Measurements from ENCODE around the gene RNF144A.
"Not testable (repeated sequence)": the region's sequence is repeated elsewhere in the genome, so short reads cannot be mapped to it uniquely, and the experiment has no call there.

Gene RNF144A

GRCh38 chr2:6986301-6986911 lies 69.2 kb downstream of the RNF144A start:
- no peak overlapping the region for H3K9ac ChIP-seq (ENCODE audit: low read depth, low read length)
- H3K9me3 ChIP-seq (ENCODE audit: control insufficient read depth, insufficient read depth, low read length): peaks cover 6% of the 10 kb centered on the region
- no peaks in the 10 kb centered on the region for H3K36me3 ChIP-seq (ENCODE audit: control insufficient read depth, insufficient read depth, low read length)
- no peak overlapping the region for H3K4me3 ChIP-seq (ENCODE audit: low read depth, low read length)
- no peaks in the 10 kb centered on the region for H3K27me3 ChIP-seq (ENCODE audit: control insufficient read depth, insufficient read depth, low read length)
- H3K4me1 ChIP-seq (ENCODE audit: control insufficient read depth, insufficient read depth, low read length): no peaks in the 10 kb centered on the region

DNA sequence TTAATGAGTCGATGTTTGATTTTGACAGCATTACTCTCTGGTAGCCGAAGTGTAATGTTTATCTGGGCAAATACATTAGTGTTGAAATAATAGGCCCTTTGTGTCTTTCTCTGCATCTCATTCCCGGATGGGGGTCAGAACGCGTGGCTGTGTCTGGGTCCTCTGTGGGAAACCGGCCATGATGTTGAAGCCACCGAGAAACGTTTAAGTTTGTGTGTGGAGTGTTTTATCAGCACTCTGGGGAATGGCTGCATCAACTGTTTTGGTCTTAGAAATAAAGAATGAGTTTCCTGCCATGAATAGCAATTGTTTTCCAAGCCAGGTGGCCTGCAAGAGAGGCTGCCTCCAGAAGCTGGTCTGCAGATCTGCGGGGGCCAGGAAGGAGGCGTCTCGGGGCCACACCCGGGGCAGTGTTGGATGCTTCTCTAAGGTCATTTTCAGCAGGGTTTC lies 69.7 kb downstream of the RNF144A start:
- no peaks in the 10 kb centered on the region for H3K36me3 ChIP-seq (ENCODE audit: control insufficient read depth, insufficient read depth, low read length)

GRCh38 chr2:6990871-6991270 lies 73.7 kb downstream of the RNF144A start:
- peaks cover 6% of the 10 kb centered on the region for H3K9me3 ChIP-seq (ENCODE audit: control insufficient read depth, insufficient read depth, low read length)
- H3K27me3 ChIP-seq (ENCODE audit: control insufficient read depth, insufficient read depth, low read length): no peaks in the 10 kb centered on the region
- no peaks in the 10 kb centered on the region for H3K4me1 ChIP-seq (ENCODE audit: control insufficient read depth, insufficient read depth, low read length)
- no peaks in the 10 kb centered on the region for H3K36me3 ChIP-seq (ENCODE audit: control insufficient read depth, insufficient read depth, low read length)
- no peak overlapping the region for H3K9ac ChIP-seq (ENCODE audit: low read depth, low read length)
- no peak overlapping the region for H3K4me3 ChIP-seq (ENCODE audit: low read depth, low read length)

More for the DNA sequence above, 69.7 kb downstream of the RNF144A start:
- no peaks in the 10 kb centered on the region for H3K27me3 ChIP-seq (ENCODE audit: control insufficient read depth, insufficient read depth, low read length)
- H3K9ac ChIP-seq (ENCODE audit: low read depth, low read length): no peak overlapping the region
- H3K9me3 ChIP-seq (ENCODE audit: control insufficient read depth, insufficient read depth, low read length): peaks cover 6% of the 10 kb centered on the region
- no peaks in the 10 kb centered on the region for H3K4me1 ChIP-seq (ENCODE audit: control insufficient read depth, insufficient read depth, low read length)
- no peak overlapping the region for H3K4me3 ChIP-seq (ENCODE audit: low read depth, low read length)

- no peaks in the 10 kb centered on the region for H3K4me1 ChIP-seq (ENCODE audit: control insufficient read depth, insufficient read depth, low read length)
- H3K36me3 ChIP-seq (ENCODE audit: control insufficient read depth, insufficient read depth, low read length): no peaks in the 10 kb centered on the region
- H3K9me3 ChIP-seq (ENCODE audit: control insufficient read depth, insufficient read depth, low read length): peaks cover 6% of the 10 kb centered on the region
- H3K4me3 ChIP-seq (ENCODE audit: low read depth, low read length): no peak overlapping the region
- H3K27me3 ChIP-seq (ENCODE audit: control insufficient read depth, insufficient read depth, low read length): no peaks in the 10 kb centered on the region
- H3K9ac ChIP-seq (ENCODE audit: low read depth, low read length): no peak overlapping the region
These were observed 75.6 kb downstream of the RNF144A start for GRCh38 chr2:6992794-6993228.

GRCh38 chr2:6993229-6993640 lies 76.0 kb downstream of the RNF144A start:
- H3K9ac ChIP-seq (ENCODE audit: low read depth, low read length): no peak overlapping the region
- H3K36me3 ChIP-seq (ENCODE audit: control insufficient read depth, insufficient read depth, low read length): no peaks in the 10 kb centered on the region
- no peak overlapping the region for H3K4me3 ChIP-seq (ENCODE audit: low read depth, low read length)
- no peaks in the 10 kb centered on the region for H3K4me1 ChIP-seq (ENCODE audit: control insufficient read depth, insufficient read depth, low read length)
- H3K27me3 ChIP-seq (ENCODE audit: control insufficient read depth, insufficient read depth, low read length): no peaks in the 10 kb centered on the region
- peaks cover 6% of the 10 kb centered on the region for H3K9me3 ChIP-seq (ENCODE audit: control insufficient read depth, insufficient read depth, low read length)

DNA sequence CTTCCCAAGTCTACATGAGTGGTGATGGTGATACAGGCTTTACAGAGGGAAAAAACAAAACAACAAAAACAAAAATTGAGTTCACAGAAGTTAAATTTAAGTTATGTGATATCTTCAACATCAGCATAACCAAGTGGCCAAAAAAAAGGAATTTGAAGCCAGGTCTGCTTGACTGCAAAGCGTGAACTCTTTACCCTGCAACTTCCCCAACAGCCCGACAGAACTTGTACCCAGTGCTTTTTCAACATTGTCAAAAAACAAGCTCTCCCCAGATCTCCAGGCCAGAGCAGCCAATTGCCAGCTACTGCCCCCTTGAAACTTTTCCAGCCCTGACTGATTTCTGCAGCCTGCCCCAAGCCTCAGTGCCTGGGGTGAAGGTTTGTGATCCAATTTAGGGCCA lies 76.7 kb downstream of the RNF144A start:
- no peaks in the 10 kb centered on the region for H3K36me3 ChIP-seq (ENCODE audit: control insufficient read depth, insufficient read depth, low read length)
- H3K4me3 ChIP-seq (ENCODE audit: low read depth, low read length): no peak overlapping the region
- no peak overlapping the region for H3K9ac ChIP-seq (ENCODE audit: low read depth, low read length)
- H3K4me1 ChIP-seq (ENCODE audit: control insufficient read depth, insufficient read depth, low read length): no peaks in the 10 kb centered on the region
- H3K27me3 ChIP-seq (ENCODE audit: control insufficient read depth, insufficient read depth, low read length): no peaks in the 10 kb centered on the region
- H3K9me3 ChIP-seq (ENCODE audit: control insufficient read depth, insufficient read depth, low read length): peaks cover 6% of the 10 kb centered on the region

- no peak overlapping the region for H3K4me3 ChIP-seq (ENCODE audit: low read depth, low read length)
- H3K9me3 ChIP-seq (ENCODE audit: control insufficient read depth, insufficient read depth, low read length): peaks cover 6% of the 10 kb centered on the region
- no peaks in the 10 kb centered on the region for H3K4me1 ChIP-seq (ENCODE audit: control insufficient read depth, insufficient read depth, low read length)
These were observed 77.4 kb downstream of the RNF144A start for GRCh38 chr2:6994536-6995128.

DNA sequence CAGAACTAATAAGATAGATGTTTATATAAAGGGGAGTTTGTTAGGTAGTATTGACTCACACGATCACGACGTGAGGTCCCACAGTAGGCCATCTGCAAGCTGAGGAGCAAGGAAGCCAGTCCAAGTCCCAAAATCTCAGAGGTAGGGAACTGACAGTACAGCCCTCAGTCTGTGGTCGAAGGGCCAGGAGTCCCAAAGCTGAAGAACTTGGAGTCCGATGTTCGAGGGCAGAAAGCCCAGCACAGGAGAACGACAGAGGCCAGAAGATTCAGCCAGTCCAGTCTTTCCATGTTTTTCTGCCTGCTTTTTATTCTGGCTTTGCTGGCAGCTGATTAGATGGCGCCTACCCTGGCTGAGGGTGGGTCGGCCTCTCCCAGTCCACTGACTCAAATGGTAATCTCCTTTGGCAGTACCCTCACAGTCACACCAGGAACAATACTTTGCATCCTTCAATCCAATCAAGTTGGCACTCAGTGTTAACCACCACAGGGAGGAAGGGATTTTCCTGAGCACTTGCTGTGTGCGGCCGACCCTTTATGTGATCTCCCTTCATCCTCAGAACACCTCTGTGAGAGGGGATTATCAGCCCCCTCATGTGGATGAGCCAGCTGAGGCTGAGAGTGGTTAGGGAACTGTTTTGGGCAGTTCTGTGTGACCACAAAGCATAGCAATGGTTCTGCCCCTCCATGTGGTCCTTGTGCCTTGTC lies 78.3 kb downstream of the RNF144A start:
- H3K36me3 ChIP-seq (ENCODE audit: control insufficient read depth, insufficient read depth, low read length): no peaks in the 10 kb centered on the region
- no peaks in the 10 kb centered on the region for H3K27me3 ChIP-seq (ENCODE audit: control insufficient read depth, insufficient read depth, low read length)
- no peaks in the 10 kb centered on the region for H3K4me1 ChIP-seq (ENCODE audit: control insufficient read depth, insufficient read depth, low read length)
- no peak overlapping the region for H3K4me3 ChIP-seq (ENCODE audit: low read depth, low read length)
- H3K9me3 ChIP-seq (ENCODE audit: control insufficient read depth, insufficient read depth, low read length): peaks cover 6% of the 10 kb centered on the region
- H3K9ac ChIP-seq (ENCODE audit: low read depth, low read length): no peak overlapping the region

More at GRCh38 chr2:6994536-6995128, 77.4 kb downstream of the RNF144A start:
- Histone ChIP-seq H3K27me3 (ENCODE audit: control insufficient read depth, insufficient read depth, low read length) (no peaks in the 10 kb centered on the region), H3K36me3 (ENCODE audit: control insufficient read depth, insufficient read depth, low read length) (no peaks in the 10 kb centered on the region), H3K9ac (ENCODE audit: low read depth, low read length) (no peak overlapping the region)

- H3K4me3 ChIP-seq (ENCODE audit: low read depth, low read length): no peak overlapping the region
- no peaks in the 10 kb centered on the region for H3K36me3 ChIP-seq (ENCODE audit: control insufficient read depth, insufficient read depth, low read length)
- H3K27me3 ChIP-seq (ENCODE audit: control insufficient read depth, insufficient read depth, low read length): no peaks in the 10 kb centered on the region
- no peaks in the 10 kb centered on the region for H3K4me1 ChIP-seq (ENCODE audit: control insufficient read depth, insufficient read depth, low read length)
- no peaks in the 10 kb centered on the region for H3K9me3 ChIP-seq (ENCODE audit: control insufficient read depth, insufficient read depth, low read length)
- no peak overlapping the region for H3K9ac ChIP-seq (ENCODE audit: low read depth, low read length)
These were observed 82.1 kb downstream of the RNF144A start for GRCh38 chr2:6999211-6999877.

DNA sequence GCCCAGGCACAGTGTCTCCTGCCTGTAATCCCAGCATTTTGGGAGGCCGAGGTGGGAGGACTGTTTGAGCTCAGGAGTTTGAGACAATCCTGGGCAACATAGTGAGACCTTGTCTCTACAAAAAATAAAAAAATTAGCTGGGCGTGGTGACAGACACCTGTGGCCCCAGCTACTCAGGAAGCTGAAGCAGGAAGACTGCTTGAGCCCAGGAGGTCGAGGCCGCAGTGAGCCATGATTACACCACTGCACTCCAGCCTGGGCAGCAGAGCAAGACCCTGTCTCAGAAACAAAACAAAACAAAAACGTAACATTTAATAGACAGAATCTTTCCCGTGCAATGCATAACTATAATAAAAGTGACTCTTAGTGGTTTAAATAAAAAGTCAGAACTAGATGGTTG lies 84.2 kb downstream of the RNF144A start:
- H3K4me3 ChIP-seq (ENCODE audit: low read depth, low read length); H3K9ac ChIP-seq (ENCODE audit: low read depth, low read length); H3K9me3 ChIP-seq (ENCODE audit: control insufficient read depth, insufficient read depth, low read length); H3K27me3 ChIP-seq (ENCODE audit: control insufficient read depth, insufficient read depth, low read length); H3K36me3 ChIP-seq (ENCODE audit: control insufficient read depth, insufficient read depth, low read length); H3K4me1 ChIP-seq (ENCODE audit: control insufficient read depth, insufficient read depth, low read length): not testable (repeated sequence)

- Histone ChIP-seq H3K36me3 (ENCODE audit: control insufficient read depth, insufficient read depth, low read length) (no peaks in the 10 kb centered on the region), H3K9ac (ENCODE audit: low read depth, low read length) (no peak overlapping the region), H3K4me3 (ENCODE audit: low read depth, low read length) (no peak overlapping the region)
These were observed 86.7 kb downstream of the RNF144A start for GRCh38 chr2:7003895-7004294.

More at GRCh38 chr2:7003895-7004294, 86.7 kb downstream of the RNF144A start:
- Histone ChIP-seq H3K27me3 (ENCODE audit: control insufficient read depth, insufficient read depth, low read length) (no peaks in the 10 kb centered on the region), H3K4me1 (ENCODE audit: control insufficient read depth, insufficient read depth, low read length) (no peaks in the 10 kb centered on the region), H3K9me3 (ENCODE audit: control insufficient read depth, insufficient read depth, low read length) (no peaks in the 10 kb centered on the region)

All from iPS-15b (cell line).